Epithelial cell of umbilical artery (primary cell): ENCODE data around the gene FAM111B. TPM values are rescaled to one million over a fixed set of nuclear protein-coding genes. Genes with fewer than 3 reads are reported as not detected.

Experiments used
- total RNA-seq: library from RNA; depleted of rRNA; stranded (reverse); fragments of >200 nt; gene quantifications from 2 replicates; pipeline ENCODE4 v1.2.3, GENCODE V29; 2014

Gene FAM111B, protein sequence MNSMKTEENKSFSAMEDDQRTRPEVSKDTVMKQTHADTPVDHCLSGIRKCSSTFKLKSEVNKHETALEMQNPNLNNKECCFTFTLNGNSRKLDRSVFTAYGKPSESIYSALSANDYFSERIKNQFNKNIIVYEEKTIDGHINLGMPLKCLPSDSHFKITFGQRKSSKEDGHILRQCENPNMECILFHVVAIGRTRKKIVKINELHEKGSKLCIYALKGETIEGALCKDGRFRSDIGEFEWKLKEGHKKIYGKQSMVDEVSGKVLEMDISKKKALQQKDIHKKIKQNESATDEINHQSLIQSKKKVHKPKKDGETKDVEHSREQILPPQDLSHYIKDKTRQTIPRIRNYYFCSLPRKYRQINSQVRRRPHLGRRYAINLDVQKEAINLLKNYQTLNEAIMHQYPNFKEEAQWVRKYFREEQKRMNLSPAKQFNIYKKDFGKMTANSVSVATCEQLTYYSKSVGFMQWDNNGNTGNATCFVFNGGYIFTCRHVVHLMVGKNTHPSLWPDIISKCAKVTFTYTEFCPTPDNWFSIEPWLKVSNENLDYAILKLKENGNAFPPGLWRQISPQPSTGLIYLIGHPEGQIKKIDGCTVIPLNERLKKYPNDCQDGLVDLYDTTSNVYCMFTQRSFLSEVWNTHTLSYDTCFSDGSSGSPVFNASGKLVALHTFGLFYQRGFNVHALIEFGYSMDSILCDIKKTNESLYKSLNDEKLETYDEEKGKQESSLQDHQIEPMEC
- 15.6 and 26.0 TPM in 2 replicates for total RNA-seq

DNA sequence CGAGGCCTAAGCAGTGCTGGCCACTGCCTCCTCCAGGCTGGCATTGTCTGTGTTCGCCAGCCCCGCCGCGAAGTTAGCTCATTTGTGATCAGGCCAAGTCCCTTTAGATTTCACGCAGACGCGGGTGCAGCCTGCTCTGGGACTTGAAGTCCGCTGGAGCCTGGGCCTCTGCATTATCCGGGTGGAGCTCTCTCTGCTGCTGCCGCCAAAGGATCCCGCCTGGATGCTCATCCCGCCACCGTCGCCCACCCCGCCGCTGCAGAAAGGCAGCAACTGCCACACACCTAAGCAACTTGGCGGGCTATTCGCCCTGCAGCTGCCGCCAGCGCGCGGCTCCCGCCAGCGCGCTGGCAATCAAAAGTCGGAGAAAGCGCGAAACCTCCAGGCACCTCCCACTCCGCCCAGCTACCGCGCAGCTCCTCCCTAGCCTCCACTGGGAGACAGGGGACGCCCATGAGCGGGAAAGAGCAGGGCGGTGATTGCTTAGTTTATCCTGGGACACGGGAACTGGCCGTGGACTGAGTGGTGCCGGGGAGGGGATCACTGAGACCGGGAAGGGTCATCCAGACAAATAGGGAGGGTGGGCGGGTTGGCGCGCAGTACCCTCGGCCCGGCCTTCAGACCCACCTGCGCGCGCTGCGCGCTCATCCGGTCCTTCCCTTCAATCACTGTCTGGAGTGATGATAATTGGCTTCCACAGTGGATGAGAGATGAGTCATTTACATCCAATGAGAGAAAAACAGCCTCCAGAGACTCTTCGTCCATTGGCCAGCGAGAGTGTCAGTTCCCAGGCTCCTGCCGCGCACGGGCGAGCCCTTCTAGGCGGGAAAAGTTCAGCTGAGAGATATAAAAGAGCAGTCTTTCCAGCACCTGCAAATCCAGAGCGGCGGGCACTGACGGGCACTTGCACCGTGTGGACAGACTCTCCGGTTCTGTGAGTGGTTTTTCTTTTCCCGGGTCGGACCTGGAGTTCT, at the start of gene FAM111B:
FAM111B (plus strand) TSS at position 875 of the 974 bp plus-strand sequence. CDS start 2,389 bp downstream, outside the sequence.

DNA sequence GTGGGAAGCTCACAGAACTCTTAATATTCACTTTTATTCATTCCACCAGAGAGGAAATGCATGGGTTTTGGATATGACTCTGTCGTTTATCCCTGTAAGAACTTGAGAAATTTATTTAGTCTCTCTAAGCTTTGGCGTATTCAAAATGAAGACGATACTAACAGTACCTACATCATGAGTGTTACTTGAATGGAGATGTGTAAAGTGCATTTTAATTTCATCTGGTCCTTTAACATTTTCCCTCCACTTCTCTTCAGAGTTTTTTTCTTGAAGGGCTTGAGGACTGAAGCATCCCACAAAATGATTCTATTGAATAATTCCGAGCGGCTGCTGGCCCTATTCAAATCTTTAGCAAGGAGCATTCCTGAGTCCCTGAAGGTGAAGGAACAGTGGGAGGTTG, 21.0 kb upstream of the FAM111B start, which contains the start of gene GLYATL1B:
GLYATL1B (plus strand) TSS at position 301 of the 400 bp plus-strand sequence; CDS start at position 301, 0 bp downstream.

DNA sequence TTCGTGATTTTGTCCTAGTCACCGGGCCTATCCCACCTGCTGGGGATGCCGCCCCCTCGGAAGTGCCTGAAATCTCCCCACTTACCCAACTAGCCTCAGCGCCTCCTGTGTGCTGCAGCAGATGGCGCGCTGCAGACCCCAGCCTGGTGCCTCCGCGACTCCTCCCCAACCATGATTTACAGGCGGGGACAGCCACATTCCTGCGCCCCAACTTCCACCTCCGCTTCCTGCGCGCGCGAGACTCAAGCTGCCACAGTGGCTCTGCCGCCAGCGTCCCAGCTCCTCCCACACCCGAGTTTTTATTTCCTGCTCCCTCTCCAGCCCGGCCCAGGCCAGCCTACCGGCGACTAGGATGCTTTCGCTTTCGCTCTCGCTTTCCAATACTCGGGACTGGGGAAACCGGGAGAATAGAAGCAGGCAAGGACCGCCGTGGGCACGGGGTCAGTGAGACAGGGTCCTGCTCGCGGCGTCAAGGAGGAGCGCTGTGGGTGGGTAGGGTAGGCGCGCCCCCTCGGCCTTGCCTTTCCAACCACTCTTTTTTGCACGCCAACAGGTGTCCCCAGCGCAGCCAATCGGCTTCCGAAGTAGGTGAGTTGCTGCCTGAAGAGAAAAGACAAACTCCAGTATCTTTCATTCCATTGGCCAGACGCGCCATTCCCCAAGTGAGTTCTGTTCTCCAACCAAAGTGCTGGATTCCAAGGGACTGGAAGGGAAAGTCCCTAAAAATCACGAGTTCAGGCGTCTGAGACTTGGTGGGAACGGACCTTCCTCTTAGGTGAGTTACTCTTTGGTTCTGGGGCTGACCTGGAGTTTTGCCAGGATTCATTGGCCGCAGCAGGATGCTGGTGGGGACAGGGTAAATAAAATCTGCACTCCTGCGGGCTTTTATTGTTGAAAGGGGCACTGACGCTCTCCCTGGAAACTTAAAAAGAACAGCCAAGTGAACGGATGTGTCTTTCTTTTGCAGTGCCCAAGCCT, 35.8 kb downstream of the FAM111B start, which contains the start of gene FAM111A:
FAM111A (plus strand) TSS at position 327 of the 978 bp plus-strand sequence. CDS start 6,017 bp downstream, outside the sequence.

DNA sequence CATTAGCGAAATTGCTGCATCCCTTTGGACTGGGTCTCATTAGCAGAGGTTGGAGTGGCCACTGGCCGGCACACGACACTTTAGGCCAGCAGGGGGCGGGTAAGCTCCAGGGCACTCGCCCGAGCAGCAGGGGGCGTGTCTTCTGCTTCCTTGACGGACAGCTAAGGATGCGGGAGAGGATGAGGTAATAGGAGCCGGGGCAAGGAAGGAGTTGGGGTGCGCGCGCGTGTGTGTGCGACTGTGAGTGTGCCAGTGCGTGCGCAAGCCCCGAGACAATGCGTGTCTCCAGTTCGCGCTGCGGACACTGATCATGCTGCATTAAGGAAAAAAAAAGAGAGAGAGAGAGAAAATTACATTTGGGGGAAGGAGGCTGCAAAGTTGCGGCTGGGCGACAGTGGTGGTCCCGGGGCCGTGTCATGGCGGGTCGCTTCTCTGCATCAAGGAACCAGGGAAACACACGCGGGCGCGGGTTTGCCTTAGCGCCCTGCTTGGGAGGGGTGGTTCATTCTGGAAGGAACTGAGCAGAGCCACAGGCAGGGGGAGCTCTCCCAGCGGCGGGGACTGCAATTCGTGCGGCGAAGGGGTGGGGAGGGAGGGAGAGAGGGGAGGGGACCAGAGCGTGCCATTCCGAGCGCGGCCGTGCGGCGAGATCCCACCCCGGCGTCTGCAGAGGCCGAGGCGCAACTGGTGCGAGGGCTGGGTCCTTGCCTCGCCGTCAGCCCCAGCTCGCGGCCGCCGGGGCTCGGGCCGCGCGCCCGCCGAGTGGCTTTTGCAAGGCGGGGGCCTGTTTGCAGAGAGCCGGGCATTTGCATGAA, 64.7 kb downstream of the FAM111B start, which contains the start of gene DTX4:
DTX4 (plus strand) TSS at position 625 of the 815 bp plus-strand sequence. CDS start 464 bp downstream, outside the sequence.

Other genes starting within 250 kb of the FAM111B start
- gene GLYATL1, start 167.7 kb upstream of the FAM111B start, total RNA-seq = not detected in 2 replicates
- not detected in 2 replicates for gene GLYATL1B, start 20.9 kb upstream of the FAM111B start, total RNA-seq
- gene FAM111A, start 35.6 kb downstream of the FAM111B start, total RNA-seq = 37.4 and 78.9 TPM in 2 replicates
- under 0.01 TPM in 2 replicates for gene DTX4, start 64.9 kb downstream of the FAM111B start, total RNA-seq
- not detected in 2 replicates for gene MPEG1, start 105.7 kb downstream of the FAM111B start, total RNA-seq